Measurements from ENCODE around the gene FASN. TPM values are rescaled to one million over a fixed set of nuclear protein-coding genes. Genes with fewer than 3 reads are reported as not detected.
A peak's percentile ranks its signal among the peaks of the same experiment; 100 is the strongest.

Gene FASN
- total and polyA plus RNA-seq, 2 of the 13 experiments (the other 11 are each of a cell fraction or from before 2014, with no cell fraction given) = 51.7 to 101 TPM

- TF ChIP-seq KMT2A (CRISPR knock-in tag; IDR thresholded peaks at IDR 0.05) = peak; percentile 61; the same call in 1 of the 2 replicates
- TF ChIP-seq ZNF274 (CRISPR knock-in tag; IDR thresholded peaks at IDR 0.05) = peak; percentile 85
- peak; percentile 92 for TF ChIP-seq MYC (CRISPR knock-in tag; IDR thresholded peaks at IDR 0.05; ENCODE audit: borderline replicate concordance)
- no peak; the same call in none of the 2 replicates for TF ChIP-seq SRY (CRISPR knock-in tag; IDR thresholded peaks at IDR 0.05)
- no peak for TF ChIP-seq ELF4 (CRISPR knock-in tag; IDR thresholded peaks at IDR 0.05; ENCODE audit: borderline replicate concordance)
- no peak for TF ChIP-seq SMARCE1 (IDR thresholded peaks at IDR 0.05; ENCODE audit: borderline replicate concordance)
- TF ChIP-seq ZNF292 (CRISPR knock-in tag; IDR thresholded peaks at IDR 0.05; ENCODE audit: borderline replicate concordance, low read depth) = peak; percentile 16; the same call in 1 of the 2 replicates
- no peak for TF ChIP-seq ZNF572 (CRISPR knock-in tag; IDR thresholded peaks at IDR 0.05)
- TF ChIP-seq ZNF34 (CRISPR knock-in tag; IDR thresholded peaks at IDR 0.05; ENCODE audit: borderline replicate concordance) = peak; percentile 56; the same call in 1 of the 2 replicates
- 0 out of 2 replicates have a peak, but pooled peaks have one; percentile 32 for TF ChIP-seq ZNF512 (CRISPR knock-in tag; IDR thresholded peaks at IDR 0.05)
- TF ChIP-seq NFATC3 (CRISPR knock-in tag; IDR thresholded peaks at IDR 0.05) = peak; percentile 77; the same call in 1 of the 2 replicates
- no peak for TF ChIP-seq RORA (CRISPR knock-in tag; IDR thresholded peaks at IDR 0.05)
- peak; percentile 77; the same call in 1 of the 2 replicates for TF ChIP-seq ZNF124 (CRISPR knock-in tag; IDR thresholded peaks at IDR 0.05)
- 0 out of 2 replicates have a peak, but pooled peaks have one; percentile 46 for TF ChIP-seq CHD4 (IDR thresholded peaks at IDR 0.05; ENCODE audit: borderline replicate concordance, low read length)
- TF ChIP-seq ESRRA (CRISPR knock-in tag; IDR thresholded peaks at IDR 0.05; ENCODE audit: low read depth) = peak; percentile 82; the same call in 1 of the 2 replicates
- TF ChIP-seq ATF5 (CRISPR knock-in tag; IDR thresholded peaks at IDR 0.05; ENCODE audit: low read depth) = no peak
- peak; percentile 64 for TF ChIP-seq ZNF609 (CRISPR knock-in tag; IDR thresholded peaks at IDR 0.05; ENCODE audit: borderline replicate concordance)
- TF ChIP-seq NFE2L2 (IDR thresholded peaks at IDR 0.05; ENCODE audit: low read length) = no peak
- peak; percentile 84 for TF ChIP-seq GABPB1 (CRISPR knock-in tag; IDR thresholded peaks at IDR 0.05)
- TF ChIP-seq SNRNP70 (IDR thresholded peaks at IDR 0.05; ENCODE audit: low read depth, low read length) = no peak; the same call in 1 of the 2 replicates
Measured at GRCh38 chr17:82037092-82037888, 60.7 kb downstream of the FASN start, which contains the start of gene DCXR (continued).

Measured in HepG2 (cell line).